GM21515 (cell line): ENCODE data around the gene PREB.
"Not testable (repeated sequence)": the region's sequence is repeated elsewhere in the genome, so short reads cannot be mapped to it uniquely, and the experiment has no call there.

ENCODE experiments used
- ATAC-seq: cut with Tn5 transposase; IDR thresholded peaks from one replicate; pipeline ENCODE4 v1.9.1; 2021; ENCODE audit not compliant: unreplicated experiment

Gene PREB

GRCh38 chr2:27128668-27129571, 5.5 kb downstream of the PREB start:
- ATAC-seq, result no peak

- ATAC-seq, result no peak
These were observed 6.4 kb downstream of the PREB start for GRCh38 chr2:27127883-27128667.

GRCh38 chr2:27126252-27126710, 8.2 kb downstream of the PREB start:
- ATAC-seq, result no peak

GRCh38 chr2:27125104-27125503, 9.3 kb downstream of the PREB start:
- ATAC-seq, result no peak

- ATAC-seq, result no peak
These were observed 10.9 kb downstream of the PREB start, which contains the start of gene ABHD1 for GRCh38 chr2:27123302-27124150. ABHD1 (plus strand) TSS chr2:27123815; CDS start chr2:27123949, 134 bp downstream.

GRCh38 chr2:27122791-27123190, 11.6 kb downstream of the PREB start:
- ATAC-seq, result no peak

- ATAC-seq, result no peak
These were observed 12.5 kb downstream of the PREB start for GRCh38 chr2:27121906-27122305.

GRCh38 chr2:27119330-27119670, 15.1 kb downstream of the PREB start:
- ATAC-seq, result not testable (repeated sequence)

- ATAC-seq, result no peak
These were observed 15.7 kb downstream of the PREB start, which contains the start of gene CGREF1 for GRCh38 chr2:27118525-27119329. CGREF1 (minus strand) TSS chr2:27119128; CDS start chr2:27104366, 14,762 bp downstream.

- ATAC-seq, result no peak
These were observed 16.4 kb downstream of the PREB start for GRCh38 chr2:27117995-27118524.

- ATAC-seq, result no peak
These were observed 18.9 kb downstream of the PREB start for GRCh38 chr2:27115519-27115918.

GRCh38 chr2:27111392-27112078, 22.9 kb downstream of the PREB start:
- ATAC-seq, result not testable (repeated sequence)

GRCh38 chr2:27110603-27111352, 23.7 kb downstream of the PREB start:
- not testable (repeated sequence) for ATAC-seq

GRCh38 chr2:27109083-27109482, 25.4 kb downstream of the PREB start:
- no peak for ATAC-seq

GRCh38 chr2:27108221-27108620, 26.2 kb downstream of the PREB start:
- no peak for ATAC-seq

- no peak for ATAC-seq
These were observed 28.5 kb downstream of the PREB start for GRCh38 chr2:27105981-27106380.

- no peak for ATAC-seq
These were observed 32.1 kb downstream of the PREB start for GRCh38 chr2:27102329-27102728.

- no peak for ATAC-seq
These were observed 34.4 kb downstream of the PREB start for GRCh38 chr2:27100036-27100435.
